ENCODE results near the gene FAM8A1.

- no peak for TF ChIP-seq CTCF (IDR thresholded peaks at IDR 0.05)
- TF ChIP-seq POLR2A (IDR thresholded peaks at IDR 0.05), result no peak
Observed at GRCh38 chr6:17591287-17591686, 8.8 kb upstream of the FAM8A1 start.
